NCI-H1092 treated with DMSO at 0.1 percent for 48 hours (cell line): Measurements from ENCODE around the gene SCFD2.

Experiments used
- DNase-seq: peaks from one replicate; lab custom pipeline; 2025; lab: John Stamatoyannopoulos, UW

Gene SCFD2

DNA sequence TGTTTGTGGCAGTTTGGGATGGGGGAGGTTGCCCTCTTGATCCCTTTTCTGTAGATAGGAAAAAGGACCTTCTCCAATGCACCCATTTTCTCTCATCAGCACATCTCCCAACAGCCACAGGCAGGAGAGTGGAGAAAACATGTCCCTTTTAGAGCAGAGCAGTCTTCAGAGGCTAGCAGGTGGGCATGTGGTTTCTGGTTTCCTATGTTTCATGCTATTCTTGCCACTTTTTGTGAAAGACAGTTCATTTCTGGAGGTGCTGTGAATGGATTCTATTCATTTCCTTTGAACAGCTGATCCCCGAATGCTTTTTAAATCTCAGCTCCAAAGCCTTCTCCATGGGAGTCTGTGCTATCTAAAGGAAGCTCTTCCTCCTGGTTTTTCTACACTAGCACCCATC is 484.9 kb downstream of the SCFD2 start:
- DNase-seq, result no peak

DNA sequence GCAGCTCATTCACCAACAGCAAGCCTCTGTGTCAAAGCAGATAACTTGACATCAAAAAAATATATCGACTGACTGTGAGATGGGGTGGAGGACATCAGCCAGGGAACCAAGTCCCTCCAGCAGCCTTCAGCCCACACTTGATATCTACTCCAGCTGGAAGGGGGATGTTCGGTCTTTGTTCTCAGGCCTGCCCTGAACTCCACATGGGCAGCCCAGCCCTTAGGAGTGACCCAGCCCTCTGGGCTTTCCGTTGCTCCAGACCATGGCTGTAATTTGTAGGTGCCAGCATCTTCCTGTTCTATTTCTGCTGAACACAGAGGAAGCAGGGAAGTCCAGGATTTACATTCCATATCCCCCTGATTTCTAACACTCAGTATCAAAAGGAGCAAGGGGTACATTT is 486.4 kb downstream of the SCFD2 start:
- DNase-seq, result no peak

DNA sequence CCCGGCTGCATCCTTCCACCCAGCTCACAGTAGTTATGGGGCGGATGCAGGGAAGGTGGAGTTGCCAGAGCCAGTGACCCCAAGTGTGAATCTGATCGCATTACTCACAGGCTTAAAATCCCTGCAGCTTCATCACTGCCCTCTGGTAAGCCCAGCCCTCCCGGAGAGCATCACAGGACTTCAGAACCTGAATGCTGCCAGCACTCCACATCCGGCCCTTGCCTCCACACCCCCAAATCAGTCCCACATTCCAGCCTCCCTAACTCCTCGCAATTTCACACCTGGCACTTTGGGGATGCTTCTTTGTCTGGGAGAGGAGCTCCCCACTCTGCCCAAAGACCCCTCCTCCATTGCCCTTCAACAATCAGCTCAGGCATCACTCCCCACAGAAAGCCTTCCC is 488.2 kb downstream of the SCFD2 start:
- DNase-seq, result no peak

DNA sequence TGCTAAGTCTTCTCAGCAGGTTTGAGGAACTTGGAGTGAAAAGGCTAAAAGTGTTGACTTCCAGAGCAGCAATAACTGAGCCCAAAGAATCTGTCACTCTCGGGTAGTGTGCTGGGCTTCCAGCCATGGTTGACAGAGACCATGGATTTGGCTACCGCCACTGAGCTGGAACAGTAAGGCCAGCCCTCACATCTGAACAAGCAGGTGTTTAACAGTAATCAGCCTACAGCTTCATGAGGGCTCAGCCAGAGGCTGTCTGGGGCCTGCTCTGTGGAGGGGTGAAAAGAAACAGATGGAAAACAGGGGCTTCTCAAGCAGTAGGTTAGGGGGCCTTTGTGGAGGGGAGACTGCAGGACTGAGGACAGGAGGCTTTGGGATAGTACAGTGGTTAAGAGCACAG is 488.8 kb downstream of the SCFD2 start:
- peak; percentile 43 for DNase-seq

DNA sequence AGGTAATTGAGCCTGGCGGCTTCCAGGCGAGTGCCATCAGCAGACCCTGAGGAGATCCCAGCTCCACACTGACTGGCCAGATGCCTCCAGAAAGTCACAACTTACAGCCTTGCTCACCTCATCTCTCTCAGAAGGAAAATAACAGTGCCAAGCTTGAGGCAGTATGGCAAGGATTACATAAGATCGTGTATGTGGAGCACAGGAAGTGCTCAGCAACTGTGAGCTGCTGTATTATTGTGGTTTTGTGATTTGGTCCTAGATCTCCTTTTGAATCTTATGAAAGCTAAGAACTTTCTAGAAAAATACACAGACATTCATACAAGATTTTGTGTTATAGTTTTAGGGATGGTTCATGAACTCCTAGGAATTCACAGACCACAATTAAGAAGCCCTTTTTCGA is 489.8 kb downstream of the SCFD2 start:
- no peak for DNase-seq

DNA sequence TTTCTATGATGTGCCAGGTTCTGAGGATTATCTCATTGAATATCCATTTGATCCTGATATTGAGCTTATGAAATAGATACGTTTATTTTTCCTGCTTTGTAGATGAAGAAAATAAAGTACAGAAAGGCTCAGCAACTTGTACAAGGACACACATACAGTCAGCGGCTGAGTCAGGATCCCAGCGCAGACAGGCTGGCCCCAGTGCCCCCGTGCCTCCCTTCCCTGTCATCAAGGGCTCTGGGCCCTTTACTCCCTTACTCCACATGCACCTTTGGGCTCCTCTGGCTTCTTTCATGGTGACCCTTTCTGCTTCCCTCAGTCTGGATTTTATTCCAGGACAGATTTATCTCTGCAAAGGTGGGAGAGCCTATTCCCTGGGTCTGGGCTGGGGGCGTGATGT is 490.9 kb downstream of the SCFD2 start:
- no peak for DNase-seq

DNA sequence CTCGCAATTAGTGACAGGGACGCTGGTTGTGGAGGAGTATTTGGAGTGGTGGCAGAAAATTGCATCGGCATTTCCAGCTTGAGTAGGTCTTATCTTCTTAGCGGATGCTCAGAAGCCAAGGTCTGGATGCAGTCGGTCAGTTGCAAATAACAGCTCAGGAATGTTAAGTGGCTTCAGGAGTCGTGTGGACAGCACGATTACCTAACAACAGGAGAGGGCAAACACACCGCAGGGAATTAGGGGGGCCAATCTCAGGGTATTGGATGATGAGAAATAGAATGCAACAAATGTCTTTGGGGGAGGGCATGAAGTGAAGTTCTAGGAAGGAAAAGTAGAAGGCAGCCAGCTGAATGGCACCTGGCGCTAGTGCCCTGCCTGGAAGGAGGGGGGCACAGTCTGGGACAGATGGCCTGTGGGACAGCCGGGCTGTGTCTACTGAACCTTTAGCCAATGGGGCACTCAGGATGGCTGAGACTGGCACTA is 492.0 kb downstream of the SCFD2 start:
- DNase-seq, result no peak

DNA sequence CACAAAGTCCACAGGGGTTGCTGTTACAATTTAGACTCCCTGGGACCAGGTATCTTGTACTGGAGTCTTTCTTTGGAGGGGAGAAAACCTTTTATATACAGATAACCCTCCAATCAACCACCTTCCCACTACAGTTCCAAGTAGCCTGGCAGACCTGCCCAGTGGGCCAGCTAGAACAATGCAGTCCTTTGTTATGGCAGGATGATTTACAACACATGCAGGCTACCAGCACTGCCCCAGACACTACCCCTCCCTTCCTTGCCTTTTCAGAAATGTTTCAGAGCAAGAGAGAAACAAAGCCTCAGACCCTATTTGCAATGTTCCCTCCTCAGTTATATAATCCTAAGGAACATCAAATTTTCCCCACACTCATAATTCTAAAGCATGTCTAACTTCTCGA is 492.7 kb downstream of the SCFD2 start:
- no peak for DNase-seq

DNA sequence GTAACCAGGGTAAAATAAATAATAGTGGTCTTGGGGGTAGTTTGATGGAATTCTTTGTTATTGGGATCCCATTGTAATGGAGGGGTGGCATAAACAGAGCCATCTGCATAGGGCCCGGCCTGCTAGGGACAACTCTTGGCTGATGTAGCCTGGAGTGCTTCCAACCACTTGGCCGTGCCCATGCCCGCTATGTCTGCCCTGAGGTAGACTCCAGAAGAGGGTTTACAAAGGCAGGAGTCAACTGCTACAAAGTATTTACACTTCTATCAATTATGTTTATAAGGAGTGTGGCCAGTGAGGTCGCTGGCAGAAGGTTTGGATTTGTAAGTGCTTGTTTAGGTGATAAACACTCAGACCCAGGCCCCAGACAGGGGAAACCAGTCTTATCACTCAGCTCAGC is 495.6 kb downstream of the SCFD2 start:
- peak; percentile 70 for DNase-seq

DNA sequence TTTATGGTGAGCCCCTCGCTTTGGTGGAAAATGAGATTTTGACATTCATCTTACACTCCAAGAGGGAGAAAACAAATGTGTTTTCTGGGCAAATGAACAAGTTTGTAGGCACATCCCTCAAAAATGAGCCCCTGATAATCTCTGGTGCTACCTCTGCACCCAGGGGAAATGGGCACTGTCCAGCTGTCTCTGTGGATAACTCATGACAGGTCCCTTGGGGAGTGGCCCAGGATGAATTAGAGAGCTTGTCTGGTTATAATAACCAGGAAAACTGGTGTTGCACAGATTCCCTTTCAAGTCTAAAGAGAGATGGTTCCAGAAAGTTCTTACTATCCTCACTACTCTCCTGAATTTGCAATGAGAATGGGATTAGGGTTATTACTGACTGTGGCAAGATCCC is 496.2 kb downstream of the SCFD2 start:
- DNase-seq, result no peak

DNA sequence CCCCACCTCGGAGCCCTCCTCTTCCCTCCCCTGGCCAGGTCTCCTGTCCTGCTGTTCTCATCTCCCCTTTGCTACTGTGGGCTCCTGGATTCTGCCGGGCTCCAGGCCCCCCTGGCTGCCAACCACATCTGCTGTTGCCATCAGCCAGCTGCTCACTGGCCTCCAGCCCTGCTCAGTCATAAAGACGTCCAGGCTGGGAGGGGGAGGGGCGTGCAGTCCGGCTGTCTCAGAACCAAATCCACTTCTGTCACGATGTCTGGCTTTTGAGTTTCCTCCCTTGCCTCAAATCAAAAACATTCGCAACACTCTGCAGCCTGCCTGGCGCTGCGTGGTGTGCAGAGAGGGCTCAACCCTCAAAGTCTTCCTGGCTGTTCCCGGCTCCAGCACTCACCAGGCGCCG is 496.7 kb downstream of the SCFD2 start:
- DNase-seq, result peak; percentile 55

DNA sequence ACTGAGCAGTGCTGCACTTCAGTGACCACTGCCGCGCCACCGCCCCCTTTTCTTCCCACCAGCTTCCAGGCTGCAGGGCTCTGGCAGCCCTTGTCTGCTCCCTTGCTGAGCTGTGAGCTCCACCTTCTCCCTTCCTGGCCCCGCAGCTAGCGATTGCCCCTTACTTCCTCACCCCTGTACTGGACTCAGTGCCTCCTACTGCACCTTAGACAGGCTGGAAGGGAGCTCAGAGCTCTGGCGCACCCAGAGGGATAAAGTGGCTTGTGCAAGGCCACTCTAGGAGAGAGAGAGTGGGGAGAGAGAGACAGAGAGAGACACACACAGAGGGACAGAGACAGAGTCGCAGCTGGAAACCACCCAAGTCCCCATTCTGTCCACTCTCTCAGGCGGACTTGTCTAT is 497.7 kb downstream of the SCFD2 start:
- peak; percentile 50 for DNase-seq

DNA sequence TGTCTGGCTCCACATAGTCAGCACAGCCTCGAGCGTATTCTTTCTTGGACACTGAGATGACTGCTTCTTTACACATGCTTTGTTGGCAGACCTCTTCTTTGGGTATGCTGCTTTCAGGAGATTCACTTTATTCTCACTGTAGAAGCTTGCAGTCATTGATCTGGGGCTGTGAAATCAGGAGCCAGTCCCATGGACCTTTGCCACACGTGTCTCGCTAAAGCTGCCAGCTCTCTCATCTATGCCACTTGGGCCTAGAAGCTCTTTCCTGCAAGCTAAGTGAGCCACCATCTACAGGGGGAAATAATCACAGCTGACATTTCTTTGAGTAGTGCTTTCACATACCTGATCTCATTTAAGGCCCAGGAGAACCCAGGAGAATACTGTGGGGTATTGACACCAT is 498.7 kb downstream of the SCFD2 start:
- no peak for DNase-seq

DNA sequence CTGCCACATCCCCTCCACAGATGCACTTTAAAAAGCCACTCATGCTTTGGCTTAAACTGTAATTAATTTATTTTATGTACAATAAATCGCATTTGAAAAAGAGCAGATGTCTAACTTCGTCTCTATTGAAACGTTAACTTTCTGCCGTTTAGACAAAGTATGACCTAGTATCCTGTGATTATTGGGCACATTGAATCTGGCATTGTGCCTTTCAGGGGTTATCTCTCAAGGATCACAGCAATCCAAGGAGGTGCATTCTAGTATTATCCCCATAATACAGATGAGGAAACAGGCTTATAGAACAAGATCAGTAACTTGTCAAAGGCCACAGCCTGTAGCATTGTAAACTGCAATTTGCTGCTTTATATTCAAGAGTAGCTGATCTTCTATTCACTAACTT is 499.1 kb downstream of the SCFD2 start:
- no peak for DNase-seq

DNA sequence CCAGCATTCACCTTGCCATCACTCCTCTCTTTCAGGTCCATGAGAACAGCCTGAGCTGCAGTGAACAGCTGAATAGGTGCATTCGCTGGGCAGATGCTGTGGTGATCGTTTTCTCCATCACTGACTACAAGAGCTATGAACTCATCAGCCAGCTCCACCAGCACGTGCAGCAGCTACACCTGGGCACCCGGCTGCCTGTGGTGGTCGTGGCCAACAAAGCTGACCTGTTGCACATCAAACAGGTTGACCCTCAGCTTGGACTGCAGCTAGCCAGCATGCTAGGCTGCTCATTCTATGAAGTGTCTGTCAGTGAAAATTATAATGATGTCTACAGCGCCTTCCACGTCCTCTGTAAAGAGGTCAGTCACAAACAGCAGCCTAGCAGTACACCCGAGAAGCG is 500.6 kb downstream of the SCFD2 start:
- DNase-seq, result no peak

DNA sequence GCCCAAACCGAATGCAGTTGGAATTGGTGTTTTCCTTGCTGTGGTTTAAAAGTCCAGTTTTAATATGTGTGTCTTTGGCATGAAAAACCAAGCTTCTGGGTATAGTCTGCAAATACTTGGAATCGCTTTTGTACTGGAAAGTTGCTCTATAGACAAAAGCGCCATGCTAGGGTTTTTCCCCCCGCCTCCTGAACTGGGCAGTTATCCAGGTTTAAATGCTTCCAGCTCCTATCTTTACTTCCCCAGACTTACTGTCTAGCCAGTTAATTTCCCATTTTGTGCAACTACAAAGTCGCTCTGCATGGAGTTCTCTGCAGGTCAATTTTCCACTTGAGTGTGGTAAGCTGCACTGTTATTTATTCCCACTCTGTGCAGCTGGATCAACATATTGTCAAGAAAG is 501.1 kb downstream of the SCFD2 start:
- no peak for DNase-seq

DNA sequence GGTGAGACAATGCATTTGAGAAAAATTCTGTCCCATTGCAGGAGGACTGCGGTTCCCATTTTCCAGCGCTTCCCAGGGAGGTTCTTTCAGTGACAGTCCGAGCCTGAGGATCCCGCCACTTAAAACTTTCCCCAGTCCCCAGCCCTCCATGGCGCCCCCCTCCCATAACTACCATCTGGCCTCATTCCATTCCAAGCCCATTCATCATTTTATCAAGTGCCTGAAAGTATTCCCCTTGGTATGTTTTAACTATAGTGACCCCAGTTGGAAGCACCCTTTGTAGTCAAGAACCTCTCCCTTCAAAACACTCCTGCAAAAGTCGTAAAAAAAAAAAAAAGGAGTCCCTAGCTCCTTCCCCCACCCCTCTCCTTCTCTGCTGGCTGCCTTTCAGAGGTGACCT is 502.5 kb downstream of the SCFD2 start:
- no peak for DNase-seq

DNA sequence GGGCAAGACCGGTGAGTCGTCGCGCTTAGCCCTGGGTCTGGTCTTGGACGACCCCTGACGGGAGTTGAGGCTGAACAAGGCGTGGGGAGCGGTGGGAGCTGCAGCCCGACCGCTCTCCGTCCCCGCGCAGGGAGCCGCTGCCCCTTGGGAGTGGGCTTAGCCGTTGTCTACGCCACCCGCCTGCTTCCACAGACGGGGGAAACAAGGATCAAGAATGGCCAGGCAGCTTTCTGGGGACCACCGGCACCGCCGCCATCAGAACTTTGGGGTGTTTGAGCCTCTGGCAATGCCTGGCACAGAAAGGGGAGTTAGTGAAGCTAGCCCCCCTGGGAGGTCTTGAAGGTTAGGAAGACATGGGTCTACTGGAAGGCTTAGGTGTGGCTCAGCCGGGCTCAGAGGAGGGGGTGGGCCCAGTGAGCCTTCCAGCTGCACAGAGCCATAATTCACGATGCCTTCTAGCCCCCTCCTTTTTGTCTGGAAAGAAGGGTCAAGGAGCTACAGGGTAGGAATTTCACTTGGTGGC is 503.2 kb downstream of the SCFD2 start:
- no peak for DNase-seq

DNA sequence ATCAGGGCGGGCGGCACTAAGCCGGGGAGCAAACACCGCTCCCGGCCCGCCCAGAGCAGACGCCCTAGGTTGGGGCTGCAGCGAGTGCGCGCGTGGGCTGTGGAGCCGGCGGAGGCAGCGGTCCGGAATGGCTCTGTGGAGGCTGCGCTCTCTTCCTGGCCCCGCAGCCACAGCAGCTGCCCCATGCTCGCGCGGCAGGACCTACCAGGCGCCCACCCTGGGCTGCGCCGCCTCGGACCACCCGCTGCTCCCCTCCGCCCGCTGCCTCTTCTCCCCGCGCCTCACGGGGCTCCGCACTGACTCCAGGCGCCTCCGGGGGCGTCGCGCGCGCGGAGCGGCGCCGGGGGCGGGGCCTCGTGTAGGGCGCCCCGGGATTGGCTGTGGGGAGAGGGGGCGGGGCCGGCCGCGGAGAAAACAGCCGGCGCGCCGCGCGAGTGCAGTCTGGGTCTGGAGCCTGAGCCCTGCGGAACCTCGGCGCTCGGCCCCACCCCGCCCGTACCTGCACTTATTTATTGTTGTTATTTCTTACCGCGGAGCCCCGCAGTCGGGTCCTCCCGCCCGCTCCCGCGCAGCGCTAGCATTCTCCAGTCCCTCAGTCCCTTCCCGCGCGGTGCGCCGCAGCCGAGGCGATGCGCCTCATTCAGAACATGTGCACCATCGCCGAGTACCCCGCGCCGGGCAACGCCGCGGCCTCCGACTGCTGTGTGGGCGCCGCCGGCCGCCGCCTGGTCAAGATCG is 503.8 kb downstream of the SCFD2 start, which contains the start of gene RASL11B:
TSS of gene RASL11B (plus strand) at position 439 of the 738 bp plus-strand sequence. CDS start at position 630, 191 bp downstream.
- peak; percentile 80 for DNase-seq

DNA sequence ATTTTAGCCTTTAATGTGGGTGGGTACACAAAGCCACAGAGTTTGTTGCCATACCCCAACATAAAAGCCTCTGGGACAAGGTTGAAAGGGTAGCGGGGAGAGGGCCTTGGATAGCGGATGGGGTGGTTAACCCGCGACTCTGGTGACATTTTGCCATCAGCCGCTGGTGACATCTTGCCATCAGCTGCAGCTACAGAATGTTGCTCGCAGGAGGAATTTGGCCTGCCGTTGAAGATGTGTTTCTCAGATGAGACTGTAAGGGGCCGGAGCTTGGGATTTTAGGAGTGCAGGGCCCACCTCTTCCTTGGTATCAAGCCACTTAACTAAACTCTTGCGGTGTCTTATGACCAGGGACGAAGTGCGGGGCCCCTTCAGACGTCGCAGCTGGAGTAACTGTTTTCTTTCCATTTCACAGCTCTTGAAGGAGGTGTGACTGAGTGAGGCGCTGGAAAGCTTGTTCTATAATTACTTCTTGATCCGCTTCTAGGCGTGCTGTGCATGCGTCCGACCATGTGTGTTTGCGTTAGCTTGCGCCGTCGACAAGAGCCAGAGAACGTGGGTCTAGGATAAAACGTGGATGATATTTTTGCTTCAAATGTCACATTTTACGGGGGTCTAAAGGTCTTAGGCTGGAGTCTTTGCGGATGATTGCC is 504.6 kb downstream of the SCFD2 start:
- DNase-seq, result no peak

DNA sequence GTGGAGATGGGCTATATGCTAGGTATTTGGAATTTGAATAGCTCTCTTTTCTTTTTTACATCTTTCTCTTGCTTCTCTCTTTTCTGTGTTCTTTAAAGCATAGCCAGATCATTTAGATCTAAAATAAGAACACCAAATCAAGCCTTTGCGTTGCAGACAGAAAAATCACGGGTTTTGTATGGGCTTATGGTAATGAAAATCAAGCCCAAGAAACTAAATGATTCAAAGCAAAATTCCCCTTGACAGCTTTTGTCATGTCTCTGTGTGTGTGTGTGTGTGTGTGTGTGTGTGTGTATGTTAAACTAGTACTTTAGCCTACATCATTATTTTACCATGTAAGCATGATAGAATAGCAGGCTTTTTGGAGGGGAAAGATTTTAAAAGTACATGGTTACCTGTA is 505.5 kb downstream of the SCFD2 start:
- DNase-seq, result no peak

DNA sequence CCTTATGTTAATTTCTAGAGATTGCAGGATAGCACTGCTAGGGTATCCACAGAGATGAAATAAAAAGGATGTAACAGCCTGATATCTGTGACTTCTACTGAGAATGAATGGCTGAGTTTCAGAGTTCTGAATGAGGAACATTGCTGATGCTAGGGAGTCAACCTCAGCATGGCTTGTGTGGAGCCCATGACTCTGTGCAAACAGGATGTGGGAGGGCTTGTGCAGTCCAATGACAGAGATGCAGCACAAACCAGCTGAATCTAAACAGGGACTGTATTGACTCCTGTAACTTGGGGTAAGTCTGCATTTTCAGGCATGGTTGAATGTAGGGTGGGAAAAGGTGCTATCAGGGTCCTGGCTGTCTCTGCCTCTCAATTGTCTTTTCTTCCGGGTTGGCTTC is 509.1 kb downstream of the SCFD2 start:
- DNase-seq, result no peak

DNA sequence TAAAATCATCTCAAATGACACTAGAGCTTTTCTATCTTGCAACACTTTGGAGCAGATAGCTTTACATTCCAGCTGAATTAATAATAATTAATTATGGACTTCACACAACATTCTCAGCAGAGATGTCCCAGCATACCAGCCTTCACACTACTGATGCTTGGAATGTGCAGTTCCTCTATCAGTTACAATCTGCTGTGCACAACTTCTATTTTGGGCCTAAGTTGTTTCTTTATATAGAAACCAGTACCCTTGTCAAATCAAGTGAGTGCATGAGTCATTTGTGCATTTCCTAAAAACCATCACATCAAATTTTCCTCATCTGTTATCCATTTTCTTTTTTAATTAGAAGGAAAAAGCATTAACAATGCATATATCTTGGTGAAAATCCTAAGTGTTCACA is 512.5 kb downstream of the SCFD2 start:
- DNase-seq, result no peak

DNA sequence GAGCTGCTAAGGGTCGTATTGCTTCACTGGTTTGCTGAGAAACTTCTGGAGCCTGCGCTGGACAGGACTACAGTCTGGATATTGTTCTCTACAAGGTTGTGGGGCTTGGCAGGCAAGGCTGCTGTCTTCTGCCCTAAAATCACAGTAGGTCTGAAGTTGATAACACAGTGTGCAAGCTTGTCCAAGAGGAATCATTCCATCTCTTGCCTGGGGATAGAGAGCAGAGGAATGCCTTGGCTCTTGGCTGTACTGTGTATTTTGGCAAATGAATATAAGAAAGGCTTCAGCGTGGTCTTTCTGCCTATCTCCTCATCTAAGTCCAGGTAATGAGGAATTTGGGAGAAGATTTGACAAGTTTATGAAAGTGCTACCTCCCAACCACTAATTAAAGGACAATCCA is 513.1 kb downstream of the SCFD2 start:
- DNase-seq, result no peak
